VCaP (cell line): ENCODE results near the gene CTIF.

ENCODE experiments used
- H3K27ac ChIP-seq: fragments of 450-650 bp; 2 replicates; pipeline ENCODE4 v1.5.1; 2017
- CTCF ChIP-seq: fragments of 450-650 bp; conservative IDR thresholded peaks from 2 replicates; pipeline ENCODE4 v1.5.1; 2017; ENCODE audit warnings: mild to moderate bottlenecking, moderate library complexity

CTIF gene

GRCh38 chr18:48770243-48770642 is 231.4 kb downstream of the CTIF start:
- no peak overlapping the region for H3K27ac ChIP-seq
- no peak for TF ChIP-seq CTCF

- no peak for TF ChIP-seq CTCF
- no peak overlapping the region for H3K27ac ChIP-seq
Measured at GRCh38 chr18:48771641-48772375, 233.0 kb downstream of the CTIF start.

GRCh38 chr18:48772457-48772856 is 233.6 kb downstream of the CTIF start:
- H3K27ac ChIP-seq: no peak overlapping the region
- no peak for TF ChIP-seq CTCF

- H3K27ac ChIP-seq: no peak overlapping the region
Measured at GRCh38 chr18:48773821-48774220, 235.0 kb downstream of the CTIF start.

GRCh38 chr18:48774941-48775340 is 236.1 kb downstream of the CTIF start:
- H3K27ac ChIP-seq: no peak overlapping the region
- TF ChIP-seq CTCF: no peak

More at GRCh38 chr18:48773821-48774220, 235.0 kb downstream of the CTIF start:
- TF ChIP-seq CTCF: no peak

- TF ChIP-seq CTCF: no peak
- H3K27ac ChIP-seq: no peak overlapping the region
Measured at GRCh38 chr18:48775372-48776155, 236.7 kb downstream of the CTIF start.

GRCh38 chr18:48776156-48776555 is 237.3 kb downstream of the CTIF start:
- no peak overlapping the region for H3K27ac ChIP-seq
- TF ChIP-seq CTCF: no peak
